ENCODE results near the gene WDFY1. TPM values are rescaled to one million over a fixed set of nuclear protein-coding genes. Genes with fewer than 3 reads are reported as not detected.

Gene WDFY1
- total RNA-seq, 1 donor from 2014 or later: 177 TPM

DNA sequence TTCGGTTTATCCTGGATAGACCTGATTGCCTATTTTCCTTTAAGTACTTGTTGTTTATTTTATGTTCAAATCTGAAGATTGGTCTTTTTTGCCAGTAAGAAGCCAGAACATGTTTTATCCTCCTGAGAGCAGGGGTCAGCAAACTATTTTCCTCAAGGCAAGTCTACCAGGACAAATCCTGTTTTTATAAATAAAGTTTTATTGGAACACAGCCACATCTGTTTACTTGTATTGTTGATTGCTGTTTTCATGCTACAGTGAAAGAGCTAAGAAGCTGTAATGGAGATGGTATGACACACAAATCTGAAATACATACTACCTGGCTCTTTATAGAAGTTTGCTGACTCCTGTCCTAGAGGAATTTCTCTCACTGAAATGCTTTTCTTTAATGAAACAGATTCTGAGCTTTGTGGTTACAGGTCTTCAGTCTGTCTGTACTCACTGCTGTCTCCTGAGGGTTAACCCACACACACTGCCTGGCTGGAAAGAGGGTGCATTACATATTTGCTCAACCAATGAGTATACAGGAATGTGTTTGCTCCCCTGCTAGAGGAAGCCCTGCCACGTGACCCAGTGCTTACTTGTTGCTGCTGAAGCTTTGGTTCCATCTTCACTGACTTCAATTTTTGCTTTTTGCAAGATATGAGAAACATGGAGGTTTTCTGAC is 34.7 kb upstream of the WDFY1 start:
- Histone ChIP-seq H3K36me3 (no peaks in the 10 kb centered on the region), H4K20me1 (ENCODE audit: low read depth) (no peaks in the 10 kb centered on the region), H2AFZ (replicated peaks) (no peak overlapping the region), H3K4me2 (no peak overlapping the region), H3K79me2 (ENCODE audit: low read depth) (no peaks in the 10 kb centered on the region), H3K27ac (no peak overlapping the region), H3K9ac (no peak overlapping the region), H3F3A (ENCODE audit: low read depth) (no peaks in the 10 kb centered on the region), H3K27me3 (no peaks in the 10 kb centered on the region), H3K4me3 (no peak overlapping the region), H3K4me1 (no peaks in the 10 kb centered on the region), H3K9me3 (ENCODE audit: low read depth) (no peaks in the 10 kb centered on the region)
- Mint-ChIP-seq H3K4me1 (no peaks in the 10 kb centered on the region), H3K27ac (no peak overlapping the region), H3K27me3 (ENCODE audit: insufficient read depth, low read depth) (peaks cover 2% of the 10 kb centered on the region), H3K4me3 (no peak overlapping the region), H3K9me3 (no peaks in the 10 kb centered on the region), H3K36me3 (peaks cover 5% of the 10 kb centered on the region)
- no peak for DNase-seq (ENCODE audit: low spot score)
- TF ChIP-seq EZH2phosphoT487 (IDR thresholded peaks at IDR 0.05) (no peak), EZH2 (IDR thresholded peaks at IDR 0.05) (no peak)
- TF ChIP-seq, protein P1, sequence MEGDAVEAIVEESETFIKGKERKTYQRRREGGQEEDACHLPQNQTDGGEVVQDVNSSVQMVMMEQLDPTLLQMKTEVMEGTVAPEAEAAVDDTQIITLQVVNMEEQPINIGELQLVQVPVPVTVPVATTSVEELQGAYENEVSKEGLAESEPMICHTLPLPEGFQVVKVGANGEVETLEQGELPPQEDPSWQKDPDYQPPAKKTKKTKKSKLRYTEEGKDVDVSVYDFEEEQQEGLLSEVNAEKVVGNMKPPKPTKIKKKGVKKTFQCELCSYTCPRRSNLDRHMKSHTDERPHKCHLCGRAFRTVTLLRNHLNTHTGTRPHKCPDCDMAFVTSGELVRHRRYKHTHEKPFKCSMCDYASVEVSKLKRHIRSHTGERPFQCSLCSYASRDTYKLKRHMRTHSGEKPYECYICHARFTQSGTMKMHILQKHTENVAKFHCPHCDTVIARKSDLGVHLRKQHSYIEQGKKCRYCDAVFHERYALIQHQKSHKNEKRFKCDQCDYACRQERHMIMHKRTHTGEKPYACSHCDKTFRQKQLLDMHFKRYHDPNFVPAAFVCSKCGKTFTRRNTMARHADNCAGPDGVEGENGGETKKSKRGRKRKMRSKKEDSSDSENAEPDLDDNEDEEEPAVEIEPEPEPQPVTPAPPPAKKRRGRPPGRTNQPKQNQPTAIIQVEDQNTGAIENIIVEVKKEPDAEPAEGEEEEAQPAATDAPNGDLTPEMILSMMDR (IDR thresholded peaks at IDR 0.05): no peak

DNA sequence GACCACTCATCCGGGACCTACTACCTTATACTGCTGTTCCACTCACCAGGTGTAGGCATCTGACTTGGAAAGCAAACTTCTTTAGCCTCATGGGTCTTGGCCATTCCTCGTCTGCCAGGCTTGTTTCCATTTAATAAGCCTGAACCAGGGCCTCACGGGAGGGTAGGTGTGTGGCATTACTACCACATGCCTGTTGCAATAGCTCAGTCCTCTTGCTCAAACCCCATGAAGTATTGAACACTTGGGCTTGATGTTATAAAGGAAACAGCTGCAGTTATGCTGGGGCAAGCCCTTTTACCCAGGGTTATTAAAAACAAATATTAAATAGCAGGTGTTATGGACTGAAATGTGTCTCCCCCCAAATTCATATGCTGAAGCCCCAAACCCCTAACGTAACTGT is 33.3 kb upstream of the WDFY1 start:
- no peak overlapping the region for H2AFZ ChIP-seq (replicated peaks)
- no peaks in the 10 kb centered on the region for H3K79me2 ChIP-seq (ENCODE audit: low read depth)
- H3K4me1 ChIP-seq: no peaks in the 10 kb centered on the region
- H3K27me3 ChIP-seq: no peaks in the 10 kb centered on the region
- no peaks in the 10 kb centered on the region for H3K9me3 Mint-ChIP-seq
- no peak overlapping the region for H3K4me3 ChIP-seq
- DNase-seq (ENCODE audit: low spot score): no peak
- H3K27ac Mint-ChIP-seq: no peak overlapping the region
- TF ChIP-seq, protein P1 (IDR thresholded peaks at IDR 0.05): no peak
- TF ChIP-seq EZH2 (IDR thresholded peaks at IDR 0.05) (no peak), EZH2phosphoT487 (IDR thresholded peaks at IDR 0.05) (no peak)
- H3K27me3 Mint-ChIP-seq (ENCODE audit: insufficient read depth, low read depth): peaks cover 2% of the 10 kb centered on the region
- H3K36me3 ChIP-seq: no peaks in the 10 kb centered on the region
- no peak overlapping the region for H3K9ac ChIP-seq
- H3K4me1 Mint-ChIP-seq: no peaks in the 10 kb centered on the region
- no peaks in the 10 kb centered on the region for H3K9me3 ChIP-seq (ENCODE audit: low read depth)
- H4K20me1 ChIP-seq (ENCODE audit: low read depth): no peaks in the 10 kb centered on the region
- no peaks in the 10 kb centered on the region for H3F3A ChIP-seq (ENCODE audit: low read depth)
- no peaks in the 10 kb centered on the region for H3K36me3 Mint-ChIP-seq
- H3K27ac ChIP-seq: no peak overlapping the region
- no peak overlapping the region for H3K4me3 Mint-ChIP-seq
- no peak overlapping the region for H3K4me2 ChIP-seq

DNA sequence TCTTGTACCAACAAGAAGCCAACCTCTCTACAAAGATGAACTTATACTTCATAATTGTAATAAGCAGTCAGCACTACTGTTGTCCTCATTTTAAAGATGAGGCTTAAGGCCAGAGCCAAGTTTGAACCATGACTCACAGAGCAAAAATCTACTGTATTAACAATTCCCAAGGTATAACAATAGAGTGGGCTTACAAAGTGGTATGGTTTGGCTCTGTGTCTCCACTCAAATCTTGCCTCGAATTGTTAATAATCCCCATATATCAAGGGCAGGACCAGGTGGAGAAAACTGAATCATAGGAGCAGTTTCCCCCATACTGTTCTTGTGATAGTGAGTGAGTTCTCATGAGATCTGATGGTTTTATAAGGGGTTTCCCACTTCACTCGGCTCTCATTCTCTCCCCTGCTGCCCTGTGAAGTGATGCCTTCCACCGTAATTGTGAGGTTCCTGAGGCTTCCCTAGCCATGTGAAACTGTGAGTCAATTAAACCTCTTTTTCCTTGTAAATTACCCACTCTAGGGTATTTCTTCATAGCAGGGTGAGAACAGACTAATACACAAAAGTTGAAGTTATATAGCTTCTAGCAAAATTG is 31.6 kb upstream of the WDFY1 start:
- no peak overlapping the region for H2AFZ ChIP-seq (replicated peaks)
- Mint-ChIP-seq H3K27ac (no peak overlapping the region), H3K4me3 (no peak overlapping the region), H3K9me3 (no peaks in the 10 kb centered on the region), H3K36me3 (no peaks in the 10 kb centered on the region), H3K4me1 (no peaks in the 10 kb centered on the region), H3K27me3 (ENCODE audit: insufficient read depth, low read depth) (no peaks in the 10 kb centered on the region)
- no peaks in the 10 kb centered on the region for H3K36me3 ChIP-seq
- no peak overlapping the region for H3K4me2 ChIP-seq
- H3K9me3 ChIP-seq (ENCODE audit: low read depth): no peaks in the 10 kb centered on the region
- H3K27me3 ChIP-seq: no peaks in the 10 kb centered on the region
- H3K79me2 ChIP-seq (ENCODE audit: low read depth): no peaks in the 10 kb centered on the region
- H3K4me3 ChIP-seq: no peak overlapping the region
- H3K4me1 ChIP-seq: no peaks in the 10 kb centered on the region
- no peak for DNase-seq (ENCODE audit: low spot score)
- no peak overlapping the region for H3K27ac ChIP-seq
- H3K9ac ChIP-seq: no peak overlapping the region
- H4K20me1 ChIP-seq (ENCODE audit: low read depth): no peaks in the 10 kb centered on the region
- no peaks in the 10 kb centered on the region for H3F3A ChIP-seq (ENCODE audit: low read depth)
- TF ChIP-seq EZH2 (IDR thresholded peaks at IDR 0.05): no peak
- no peak for TF ChIP-seq EZH2phosphoT487 (IDR thresholded peaks at IDR 0.05)
- TF ChIP-seq, protein P1 (IDR thresholded peaks at IDR 0.05): no peak
